D341Med (cell line): ENCODE measurements around the gene HMGN4.

Source experiments
- DNase-seq: peaks from one replicate; pipeline ENCODE4 v3.0.0; 2012; ENCODE audit warnings: low spot score

HMGN4 gene

GRCh38 chr6:26578279-26578678 is 40.1 kb downstream of the HMGN4 start:
- DNase-seq = no peak

GRCh38 chr6:26578741-26579140 is 40.6 kb downstream of the HMGN4 start:
- no peak for DNase-seq

DNA sequence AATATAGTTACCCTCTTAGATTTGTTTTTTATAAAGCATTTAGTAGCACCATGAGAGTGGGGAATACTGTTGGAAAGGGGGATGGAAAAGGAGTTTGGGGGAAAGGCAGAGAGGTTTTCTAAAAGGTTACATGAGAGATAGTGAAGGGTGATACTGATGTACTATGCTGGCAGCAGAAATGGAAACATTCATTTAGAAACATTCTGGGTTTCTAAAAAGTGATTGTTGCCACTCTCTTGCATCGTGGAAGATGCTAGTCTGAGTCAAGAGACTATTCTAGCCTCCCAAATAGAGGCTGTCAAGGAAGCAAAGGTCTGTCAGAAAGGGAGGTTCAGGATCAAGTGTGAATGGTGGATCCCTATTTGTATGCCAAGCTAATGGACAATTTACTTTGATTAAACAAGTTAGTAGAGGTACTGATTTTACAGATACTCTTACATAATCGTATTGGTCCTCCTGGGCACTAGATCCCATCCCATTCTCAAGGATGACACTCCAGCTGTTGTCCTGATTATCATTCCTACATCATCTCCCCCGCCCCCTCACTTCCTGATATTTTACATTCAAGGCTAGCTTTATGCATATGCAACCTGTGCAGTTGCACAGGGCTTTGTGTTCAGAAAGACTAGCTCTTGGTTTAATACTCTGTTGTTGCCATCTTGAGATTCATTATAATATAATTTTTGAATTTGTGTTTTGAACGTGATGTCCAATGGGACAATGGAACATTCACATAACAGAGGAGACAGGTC is 43.2 kb downstream of the HMGN4 start:
- no peak for DNase-seq

DNA sequence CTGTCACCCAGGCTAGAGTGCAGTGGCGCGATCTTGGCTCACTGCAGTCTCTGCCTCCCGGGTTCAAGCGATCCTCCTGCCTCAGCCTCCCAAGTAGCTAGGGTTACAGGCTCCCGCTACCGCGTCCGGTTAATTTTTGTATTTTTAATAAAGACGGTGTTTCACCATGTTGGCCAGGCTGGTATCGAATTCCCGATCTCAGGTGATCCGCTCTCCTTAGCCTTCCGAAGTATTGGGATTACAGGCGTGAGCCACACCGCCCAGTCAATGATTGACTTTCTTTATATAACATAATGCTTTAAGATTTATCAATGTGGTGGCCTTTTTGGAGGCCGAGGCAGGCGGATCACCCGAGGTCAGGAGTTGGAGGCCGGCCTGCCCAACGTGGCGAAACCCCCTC is 50.8 kb downstream of the HMGN4 start:
- DNase-seq = no peak

DNA sequence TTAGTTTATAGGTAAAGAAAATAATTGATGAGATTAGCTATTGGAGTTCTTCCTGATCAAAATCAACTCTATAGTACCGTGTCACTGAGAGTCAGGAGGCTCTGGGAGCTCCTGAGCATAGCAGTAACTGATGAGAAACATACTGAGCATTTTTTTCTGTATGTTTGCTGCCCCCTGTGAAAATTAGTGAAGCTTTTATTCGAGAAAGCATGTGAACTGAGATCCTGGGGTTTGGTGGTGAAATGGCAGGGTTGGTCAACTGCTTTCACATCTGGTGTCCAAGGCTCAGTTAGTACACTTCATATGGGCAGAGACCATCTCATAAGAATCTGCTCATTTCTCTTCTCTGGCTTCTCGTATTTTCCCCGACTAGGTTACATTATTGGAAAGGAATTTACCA is 54.5 kb downstream of the HMGN4 start:
- no peak for DNase-seq

DNA sequence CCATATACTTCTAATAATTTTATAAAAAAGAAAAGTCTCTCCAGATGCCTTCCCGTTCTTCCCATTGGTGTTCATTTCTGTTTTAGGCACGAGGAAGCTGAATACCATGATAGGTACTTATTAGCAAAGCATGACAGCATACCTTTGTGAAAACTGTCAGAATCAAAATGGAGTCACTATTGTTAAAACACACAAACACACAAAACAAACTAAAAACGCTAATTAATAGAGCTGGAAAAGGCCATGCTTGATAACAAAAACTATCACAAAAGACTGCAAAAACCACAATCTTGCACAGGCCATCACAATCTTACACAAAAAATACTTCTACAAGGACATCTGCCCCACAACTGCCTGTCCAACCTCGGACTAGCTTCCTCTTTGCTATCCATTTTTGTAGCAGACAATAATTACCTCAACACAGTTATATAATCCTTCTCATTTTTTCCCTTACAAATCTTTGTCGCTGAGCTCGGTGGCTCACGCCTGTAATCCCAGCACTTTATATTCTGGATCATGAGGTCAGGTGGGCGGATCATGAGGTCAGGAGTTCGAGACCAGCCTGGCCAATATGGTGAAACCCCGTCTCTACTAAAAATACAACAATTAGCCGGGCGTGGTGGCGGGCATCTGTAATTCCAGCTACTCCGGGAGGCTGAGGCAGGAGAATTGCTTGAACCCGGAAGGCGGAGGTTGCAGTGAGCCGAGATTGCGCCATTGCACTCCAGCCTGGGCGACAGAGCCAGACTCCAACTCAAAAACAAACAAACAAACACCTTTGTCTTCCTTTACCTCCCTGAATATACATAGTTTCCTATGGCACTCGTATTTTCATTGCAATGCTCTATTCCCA is 55.3 kb downstream of the HMGN4 start:
- DNase-seq = no peak

DNA sequence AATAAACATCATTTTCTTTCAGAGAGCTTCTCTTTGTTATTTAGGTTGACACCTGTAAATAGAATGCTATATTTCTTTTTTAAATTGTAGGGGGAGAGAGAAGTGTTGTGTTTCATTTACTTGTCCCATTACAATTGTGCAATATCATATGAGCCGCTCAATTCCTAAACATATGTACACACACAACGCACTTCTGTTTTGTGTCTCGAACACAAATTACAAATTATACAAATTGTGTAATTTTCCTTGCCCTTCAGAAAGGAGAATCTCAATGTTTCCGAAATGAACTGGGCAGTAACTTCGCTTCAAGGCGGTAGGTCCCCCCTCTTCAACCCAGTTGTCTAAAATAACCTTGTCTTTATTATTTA is 55.9 kb downstream of the HMGN4 start:
- no peak for DNase-seq

GRCh38 chr6:26594730-26595632 is 56.8 kb downstream of the HMGN4 start:
- no peak for DNase-seq

- DNase-seq = peak; percentile 89
These were observed 57.6 kb downstream of the HMGN4 start for GRCh38 chr6:26595669-26596269.
